DOHH2 (cell line): ENCODE measurements around the gene CSRNP3.

Source experiments
- H3F3A ChIP-seq: fragments of 200-600 bp; sonication (generic), shearing (Covaris generic); 2 replicates; pipeline ENCODE4 v1.6.0; 2016; ENCODE audit warnings: antibody characterized with exemption, mild to moderate bottlenecking; ENCODE audit not compliant: control insufficient read depth, insufficient read depth
- H3K27ac ChIP-seq: fragments of 200-600 bp; sonication (generic); 2 replicates; pipeline ENCODE4 v1.5.1; 2014; ENCODE audit warnings: low read depth, mild to moderate bottlenecking, low read length, moderate library complexity
- H3K27me3 ChIP-seq: fragments of 200-600 bp; sonication (generic); 2 replicates; pipeline ENCODE4 v1.6.1; 2014; ENCODE audit warnings: mild to moderate bottlenecking, low read length, mixed read lengths; ENCODE audit not compliant: control insufficient read depth
- H3K36me3 ChIP-seq: fragments of 200-600 bp; sonication (generic); 2 replicates; pipeline ENCODE4 v1.6.1; 2014; ENCODE audit warnings: mild to moderate bottlenecking, low read length, moderate library complexity, mixed read lengths; ENCODE audit not compliant: control insufficient read depth
- H3K4me1 ChIP-seq: fragments of 200-600 bp; sonication (generic); 2 replicates; pipeline ENCODE4 v1.6.1; 2014; ENCODE audit warnings: mild to moderate bottlenecking, low read length, mixed read lengths; ENCODE audit not compliant: control insufficient read depth
- H3K4me2 ChIP-seq: fragments of 200-600 bp; sonication (generic); 2 replicates; pipeline ENCODE4 v1.6.0; 2014; ENCODE audit warnings: mild to moderate bottlenecking, low read length, moderate library complexity
- H3K4me3 ChIP-seq: fragments of 200-600 bp; sonication (generic); 2 replicates; pipeline ENCODE4 v1.5.1; 2014; ENCODE audit warnings: mild to moderate bottlenecking, low read length, mixed read lengths
- H3K79me2 ChIP-seq: fragments of 200-600 bp; sonication (generic); 2 replicates; pipeline ENCODE4 v1.6.1; 2014; ENCODE audit warnings: mild to moderate bottlenecking, low read length, mixed read lengths; ENCODE audit not compliant: control insufficient read depth
- H3K9me2 ChIP-seq: fragments of 200-600 bp; sonication (generic); replicated peaks from 2 replicates; pipeline ENCODE4 v1.6.1; 2014; ENCODE audit warnings: mild to moderate bottlenecking, low read length, mixed read lengths; ENCODE audit not compliant: control insufficient read depth
- H3K9me3 ChIP-seq: fragments of 200-600 bp; sonication (generic); 2 replicates; pipeline ENCODE4 v1.6.1; 2014; ENCODE audit warnings: antibody characterized with exemption, low read length, mixed read lengths; ENCODE audit not compliant: control insufficient read depth, insufficient read depth
- H4K20me1 ChIP-seq: fragments of 200-600 bp; sonication (generic); 2 replicates; pipeline ENCODE4 v1.6.0; 2014; ENCODE audit warnings: low read depth, mild to moderate bottlenecking, antibody characterized with exemption, low read length, moderate library complexity; ENCODE audit not compliant: control insufficient read depth, insufficient read depth
- EZH2phosphoT487 ChIP-seq: fragments of 200-600 bp; sonication (generic); IDR thresholded peaks from 2 replicates; pipeline ENCODE4 v1.6.1; 2017; ENCODE audit warnings: borderline replicate concordance, mild to moderate bottlenecking, antibody characterized with exemption, low read length, moderate library complexity, mixed read lengths
- TF ChIP-seq, protein P1 (sequence below): fragments of 200-600 bp; sonication (generic); IDR thresholded peaks from one replicate; pipeline ENCODE4 v1.5.1; 2014; ENCODE audit warnings: antibody characterized with exemption, mild to moderate bottlenecking, low read depth, low read length; ENCODE audit not compliant: poor library complexity, severe bottlenecking

Gene CSRNP3

DNA sequence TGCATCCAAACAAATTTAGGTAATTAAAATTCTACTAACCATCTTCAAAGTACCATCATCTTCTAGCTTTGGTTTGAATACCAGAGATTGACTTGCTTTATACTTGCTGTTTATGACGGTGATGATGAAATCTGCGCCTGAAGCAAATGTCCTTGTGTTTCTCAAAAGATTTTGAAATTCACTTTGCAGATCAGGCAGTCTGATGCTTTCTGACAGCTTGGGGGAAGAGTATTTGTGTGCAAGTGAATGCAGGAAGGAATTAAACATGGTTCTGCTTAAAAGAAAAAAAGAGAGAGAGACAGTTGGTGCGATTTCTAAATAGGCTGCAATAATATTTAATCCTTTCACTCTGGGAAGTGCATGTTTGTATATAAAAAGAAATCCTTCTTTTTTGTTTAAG is 29.6 kb downstream of the CSRNP3 start:
- H3K27me3 ChIP-seq = no peaks in the 10 kb centered on the region

GRCh38 chr2:165500001-165500400 is 30.5 kb downstream of the CSRNP3 start:
- H3K9me2 ChIP-seq = no peaks in the 10 kb centered on the region
- H3K9me3 ChIP-seq = no peaks in the 10 kb centered on the region
- peaks cover 10% of the 10 kb centered on the region for H3K4me1 ChIP-seq
- no peak overlapping the region for H3K4me3 ChIP-seq
- no peaks in the 10 kb centered on the region for H4K20me1 ChIP-seq
- no peak overlapping the region for H3K27ac ChIP-seq
- no peaks in the 10 kb centered on the region for H3F3A ChIP-seq
- TF ChIP-seq, protein P1, sequence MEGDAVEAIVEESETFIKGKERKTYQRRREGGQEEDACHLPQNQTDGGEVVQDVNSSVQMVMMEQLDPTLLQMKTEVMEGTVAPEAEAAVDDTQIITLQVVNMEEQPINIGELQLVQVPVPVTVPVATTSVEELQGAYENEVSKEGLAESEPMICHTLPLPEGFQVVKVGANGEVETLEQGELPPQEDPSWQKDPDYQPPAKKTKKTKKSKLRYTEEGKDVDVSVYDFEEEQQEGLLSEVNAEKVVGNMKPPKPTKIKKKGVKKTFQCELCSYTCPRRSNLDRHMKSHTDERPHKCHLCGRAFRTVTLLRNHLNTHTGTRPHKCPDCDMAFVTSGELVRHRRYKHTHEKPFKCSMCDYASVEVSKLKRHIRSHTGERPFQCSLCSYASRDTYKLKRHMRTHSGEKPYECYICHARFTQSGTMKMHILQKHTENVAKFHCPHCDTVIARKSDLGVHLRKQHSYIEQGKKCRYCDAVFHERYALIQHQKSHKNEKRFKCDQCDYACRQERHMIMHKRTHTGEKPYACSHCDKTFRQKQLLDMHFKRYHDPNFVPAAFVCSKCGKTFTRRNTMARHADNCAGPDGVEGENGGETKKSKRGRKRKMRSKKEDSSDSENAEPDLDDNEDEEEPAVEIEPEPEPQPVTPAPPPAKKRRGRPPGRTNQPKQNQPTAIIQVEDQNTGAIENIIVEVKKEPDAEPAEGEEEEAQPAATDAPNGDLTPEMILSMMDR = no peak
- no peak for TF ChIP-seq EZH2phosphoT487
- H3K79me2 ChIP-seq = no peaks in the 10 kb centered on the region
- no peak overlapping the region for H3K4me2 ChIP-seq
- H3K27me3 ChIP-seq = no peaks in the 10 kb centered on the region
- H3K36me3 ChIP-seq = no peaks in the 10 kb centered on the region

More for the DNA sequence above, 29.6 kb downstream of the CSRNP3 start:
- H3K36me3 ChIP-seq = no peaks in the 10 kb centered on the region
- no peaks in the 10 kb centered on the region for H3K9me2 ChIP-seq
- H3K4me1 ChIP-seq = peaks cover 15% of the 10 kb centered on the region
- H3K79me2 ChIP-seq = no peaks in the 10 kb centered on the region
- H3K4me3 ChIP-seq = no peak overlapping the region
- no peaks in the 10 kb centered on the region for H3F3A ChIP-seq
- TF ChIP-seq, protein P1 = no peak
- TF ChIP-seq EZH2phosphoT487 = no peak
- H3K4me2 ChIP-seq = no peak overlapping the region
- H3K27ac ChIP-seq = no peak overlapping the region
- H4K20me1 ChIP-seq = no peaks in the 10 kb centered on the region
- no peaks in the 10 kb centered on the region for H3K9me3 ChIP-seq

DNA sequence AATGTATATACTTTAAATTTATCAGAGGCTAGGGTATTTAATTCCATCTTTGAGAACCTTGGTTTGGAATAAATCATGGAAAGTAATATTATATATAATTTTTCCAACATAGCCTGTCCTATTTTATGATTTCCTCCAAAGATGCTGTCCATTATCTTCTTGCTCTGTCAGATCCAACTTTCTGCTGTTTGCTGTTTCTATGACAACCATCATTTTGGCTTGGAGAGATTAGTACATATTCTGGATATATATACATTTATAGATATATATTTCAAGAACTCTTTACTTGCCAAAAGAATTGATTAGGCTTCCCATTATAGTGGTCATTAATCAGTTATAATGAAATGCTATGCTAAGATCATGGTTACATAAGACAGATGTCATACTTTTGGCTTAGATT is 31.3 kb downstream of the CSRNP3 start:
- no peaks in the 10 kb centered on the region for H3K36me3 ChIP-seq
- H3K4me1 ChIP-seq = peaks cover 10% of the 10 kb centered on the region
- no peaks in the 10 kb centered on the region for H3K9me3 ChIP-seq
- no peak overlapping the region for H3K27ac ChIP-seq
- no peaks in the 10 kb centered on the region for H4K20me1 ChIP-seq
- H3F3A ChIP-seq = no peaks in the 10 kb centered on the region
- H3K79me2 ChIP-seq = no peaks in the 10 kb centered on the region
- H3K4me3 ChIP-seq = no peak overlapping the region
- H3K9me2 ChIP-seq = no peaks in the 10 kb centered on the region
- TF ChIP-seq, protein P1 = no peak
- TF ChIP-seq EZH2phosphoT487 = no peak
- H3K4me2 ChIP-seq = no peak overlapping the region
- H3K27me3 ChIP-seq = no peaks in the 10 kb centered on the region

GRCh38 chr2:165505514-165505913 is 36.0 kb downstream of the CSRNP3 start:
- H4K20me1 ChIP-seq = no peaks in the 10 kb centered on the region
- no peaks in the 10 kb centered on the region for H3K9me2 ChIP-seq
- TF ChIP-seq, protein P1 = no peak
- no peak for TF ChIP-seq EZH2phosphoT487
- no peak overlapping the region for H3K4me3 ChIP-seq
- no peak overlapping the region for H3K27ac ChIP-seq
- H3K36me3 ChIP-seq = no peaks in the 10 kb centered on the region
- no peak overlapping the region for H3K4me2 ChIP-seq
- no peaks in the 10 kb centered on the region for H3K27me3 ChIP-seq
- H3K79me2 ChIP-seq = no peaks in the 10 kb centered on the region
- H3K9me3 ChIP-seq = no peaks in the 10 kb centered on the region
- no peaks in the 10 kb centered on the region for H3F3A ChIP-seq
- no peaks in the 10 kb centered on the region for H3K4me1 ChIP-seq
